AML-193 (cell line): ENCODE results near the gene TM7SF3.

ENCODE experiments used
- DNase-seq, 2 experiments: peaks; one replicate each; lab custom pipeline; 2025; lab: John Stamatoyannopoulos, UW

The TM7SF3 gene

GRCh38 chr12:27014859-27015729 lies 910 bp upstream of the TM7SF3 start:
- peak in 1 of 2 experiments; percentile 37 for DNase-seq

- peak; percentile 33 to 34 for DNase-seq
Measured at GRCh38 chr12:27013611-27014084, 536 bp downstream of the TM7SF3 start.

- no peak for DNase-seq
Measured at GRCh38 chr12:27012982-27013255, 1.3 kb downstream of the TM7SF3 start.

- DNase-seq = no peak
Measured at GRCh38 chr12:27012239-27012981, 1.8 kb downstream of the TM7SF3 start.

GRCh38 chr12:27009881-27010301 lies 4.3 kb downstream of the TM7SF3 start:
- peak; percentile 51 to 57 for DNase-seq

GRCh38 chr12:27008081-27008480 lies 6.1 kb downstream of the TM7SF3 start:
- DNase-seq = peak; percentile 14 to 44

GRCh38 chr12:27006797-27007467 lies 7.3 kb downstream of the TM7SF3 start:
- DNase-seq = no peak

GRCh38 chr12:27005495-27005894 lies 8.7 kb downstream of the TM7SF3 start:
- DNase-seq = no peak

- no peak for DNase-seq
Measured at GRCh38 chr12:27003421-27004381, 10.5 kb downstream of the TM7SF3 start.

GRCh38 chr12:27002141-27002540 lies 12.0 kb downstream of the TM7SF3 start:
- DNase-seq = no peak

GRCh38 chr12:27001663-27002062 lies 12.5 kb downstream of the TM7SF3 start:
- peak; percentile 81 to 88 for DNase-seq

GRCh38 chr12:27000961-27001360 lies 13.2 kb downstream of the TM7SF3 start:
- DNase-seq = peak; percentile 25 to 43

- DNase-seq = no peak
Measured at GRCh38 chr12:26997003-26997402, 17.2 kb downstream of the TM7SF3 start.

GRCh38 chr12:26995706-26996105 lies 18.5 kb downstream of the TM7SF3 start:
- DNase-seq = no peak

- DNase-seq = no peak
Measured at GRCh38 chr12:26994109-26994508, 20.1 kb downstream of the TM7SF3 start.

- DNase-seq = no peak
Measured at GRCh38 chr12:26991826-26992225, 22.4 kb downstream of the TM7SF3 start.

GRCh38 chr12:26989873-26990272 lies 24.3 kb downstream of the TM7SF3 start:
- DNase-seq = no peak

GRCh38 chr12:26988703-26989102 lies 25.5 kb downstream of the TM7SF3 start:
- DNase-seq = no peak

- peak; percentile 46 to 54 for DNase-seq
Measured at GRCh38 chr12:26987634-26988424, 26.4 kb downstream of the TM7SF3 start.

- no peak for DNase-seq
Measured at GRCh38 chr12:26982866-26983265, 31.3 kb downstream of the TM7SF3 start.

- DNase-seq = no peak
Measured at GRCh38 chr12:26979733-26980132, 34.5 kb downstream of the TM7SF3 start.
